NCI-H226 (cell line): ENCODE data around the gene SLC27A2.

Experiments
- DNase-seq: peaks from one replicate; pipeline ENCODE4 v3.0.0-alpha.2; 2015

The SLC27A2 gene

GRCh38 chr15:50192926-50193620, 11.1 kb downstream of the SLC27A2 start:
- DNase-seq = no peak

DNA sequence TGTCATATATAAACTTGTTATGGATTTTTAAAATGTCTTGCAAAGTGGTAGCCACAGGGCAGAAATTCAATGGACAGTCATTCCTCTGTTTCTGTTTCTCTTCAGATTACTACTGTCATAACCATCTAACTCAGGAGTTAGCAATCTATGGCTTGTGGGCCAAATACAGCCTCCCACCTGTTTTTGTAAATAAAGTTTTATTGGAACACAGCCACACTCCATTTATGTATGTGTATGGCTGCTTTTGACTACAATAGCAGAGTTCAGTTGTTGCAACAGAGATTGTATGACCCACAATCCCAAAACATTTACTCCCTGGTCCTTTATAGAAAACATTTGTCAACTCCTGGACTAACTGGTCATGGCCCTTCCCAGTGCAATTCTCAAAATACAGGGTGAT, 20.0 kb downstream of the SLC27A2 start:
- no peak for DNase-seq

DNA sequence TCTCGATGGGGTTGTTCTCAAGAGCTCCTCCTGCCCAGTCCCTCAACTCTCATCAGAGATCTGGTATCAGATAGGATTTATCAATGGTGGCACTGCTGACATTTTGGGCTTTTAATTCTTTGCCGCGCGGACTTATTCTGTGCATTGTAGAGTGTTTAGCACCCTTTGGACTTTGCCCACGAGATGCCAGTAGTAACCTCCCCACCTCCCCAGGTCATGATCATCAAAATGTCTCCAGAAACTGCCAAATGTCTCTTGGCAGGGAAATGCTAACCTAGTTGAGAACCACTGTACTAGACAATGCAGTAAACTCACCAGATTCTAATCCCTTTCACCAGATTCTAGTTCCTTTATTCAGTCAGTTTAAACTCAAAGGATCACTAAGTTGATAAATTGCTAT, 24.0 kb downstream of the SLC27A2 start:
- no peak for DNase-seq

GRCh38 chr15:50209809-50210208, 27.8 kb downstream of the SLC27A2 start:
- DNase-seq = no peak

GRCh38 chr15:50210462-50211157, 28.6 kb downstream of the SLC27A2 start:
- DNase-seq = no peak

- DNase-seq = no peak
Observed at GRCh38 chr15:50218291-50218690, 36.3 kb downstream of the SLC27A2 start.

DNA sequence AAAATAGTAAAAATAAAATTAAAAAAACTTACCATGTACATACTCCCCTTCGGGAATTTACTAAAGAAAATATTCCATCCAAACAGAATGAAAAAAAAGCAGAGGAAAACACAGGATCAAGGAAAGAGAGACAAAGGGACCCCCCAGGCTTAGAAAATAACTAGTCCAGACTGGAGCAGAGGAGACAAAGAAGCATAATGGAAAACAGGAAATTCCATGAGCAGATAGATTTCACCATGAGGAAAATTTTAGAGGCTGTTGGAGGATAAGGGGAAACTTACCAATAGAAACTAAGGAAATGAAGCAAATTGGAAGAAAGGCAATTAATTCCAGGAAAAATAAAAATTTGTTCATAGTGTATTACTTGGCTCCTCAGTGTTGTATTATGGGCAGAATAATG, 36.7 kb downstream of the SLC27A2 start:
- DNase-seq = no peak

- DNase-seq = peak; percentile 43
Observed at GRCh38 chr15:50219820-50220219, 37.8 kb downstream of the SLC27A2 start.

DNA sequence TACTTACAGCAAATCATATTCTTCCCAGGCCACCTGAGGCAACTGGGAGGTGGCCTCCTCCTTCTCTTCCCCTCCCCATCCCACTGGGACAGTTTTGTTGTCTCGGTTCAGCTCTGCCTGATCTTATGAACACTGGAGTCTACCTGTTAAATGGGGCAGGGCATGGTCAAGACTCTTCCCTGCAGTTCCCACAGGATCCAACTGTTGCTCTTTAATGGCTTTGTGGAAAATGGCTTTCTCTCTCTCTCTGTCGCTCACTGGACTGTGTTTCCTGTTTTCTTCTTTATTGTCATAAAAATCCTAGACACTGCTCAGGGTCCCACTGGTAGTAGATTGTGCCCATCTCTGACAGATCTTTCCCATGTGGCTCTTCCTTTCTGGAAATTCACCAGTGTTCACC, 40.2 kb downstream of the SLC27A2 start:
- no peak for DNase-seq

DNA sequence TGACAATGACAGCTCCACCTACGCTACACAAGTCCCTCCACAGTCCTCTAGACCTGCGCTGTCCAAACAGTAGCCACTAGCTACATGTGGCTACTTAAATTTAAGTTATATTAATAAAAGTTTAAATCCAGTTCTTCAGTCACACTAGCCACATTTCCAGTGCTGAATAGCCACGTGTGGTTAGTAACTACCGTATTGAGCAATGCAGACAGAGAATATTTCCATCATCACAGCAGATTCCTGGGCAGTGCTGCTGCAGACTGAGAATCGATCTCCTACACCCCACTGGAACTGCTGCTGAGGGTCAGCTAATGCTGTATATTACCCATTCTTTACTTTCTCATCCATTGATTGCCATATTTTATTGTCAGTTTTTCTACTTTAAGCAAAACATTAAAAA, 42.6 kb downstream of the SLC27A2 start:
- DNase-seq = no peak

GRCh38 chr15:50225057-50225456, 43.1 kb downstream of the SLC27A2 start:
- DNase-seq = no peak

- no peak for DNase-seq
Observed at GRCh38 chr15:50225938-50226337, 43.9 kb downstream of the SLC27A2 start.

GRCh38 chr15:50227076-50227475, 45.1 kb downstream of the SLC27A2 start:
- DNase-seq = no peak

GRCh38 chr15:50228866-50229265, 46.9 kb downstream of the SLC27A2 start:
- DNase-seq = no peak

- no peak for DNase-seq
Observed at GRCh38 chr15:50229336-50229735, 47.3 kb downstream of the SLC27A2 start.

GRCh38 chr15:50231761-50232160, 49.8 kb downstream of the SLC27A2 start:
- no peak for DNase-seq

- DNase-seq = no peak
Observed at GRCh38 chr15:50232791-50233190, 50.8 kb downstream of the SLC27A2 start.

GRCh38 chr15:50233192-50233736, 51.3 kb downstream of the SLC27A2 start:
- no peak for DNase-seq

DNA sequence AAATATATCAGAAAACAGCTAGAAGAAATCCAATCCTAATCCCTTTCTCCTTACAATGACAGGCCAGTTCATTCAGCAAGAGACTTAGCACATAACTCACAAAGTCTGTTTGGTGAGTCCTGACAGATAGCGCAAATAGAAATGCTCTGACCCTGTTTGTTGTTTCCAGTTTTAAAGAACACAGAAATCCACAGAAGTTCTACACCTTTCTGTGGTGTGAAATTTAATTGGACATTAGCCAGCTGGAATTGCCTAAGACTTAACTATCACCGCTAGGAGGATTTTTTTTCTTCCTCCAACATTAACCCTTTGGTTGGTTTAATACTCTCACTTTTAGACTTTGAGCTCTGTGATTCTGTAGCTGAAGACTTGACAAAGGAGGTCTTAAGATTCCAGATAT, 52.8 kb downstream of the SLC27A2 start:
- no peak for DNase-seq

DNA sequence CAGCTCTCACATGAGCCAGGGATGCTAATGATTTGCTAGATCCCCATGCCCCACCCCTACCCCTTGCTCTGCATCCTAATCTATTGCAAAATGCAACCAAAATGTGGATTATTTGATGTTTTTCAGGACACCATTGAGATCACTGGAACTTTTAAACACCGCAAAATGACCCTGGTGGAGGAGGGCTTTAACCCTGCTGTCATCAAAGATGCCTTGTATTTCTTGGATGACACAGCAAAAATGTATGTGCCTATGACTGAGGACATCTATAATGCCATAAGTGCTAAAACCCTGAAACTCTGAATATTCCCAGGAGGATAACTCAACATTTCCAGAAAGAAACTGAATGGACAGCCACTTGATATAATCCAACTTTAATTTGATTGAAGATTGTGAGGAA, 53.8 kb downstream of the SLC27A2 start:
- no peak for DNase-seq

DNA sequence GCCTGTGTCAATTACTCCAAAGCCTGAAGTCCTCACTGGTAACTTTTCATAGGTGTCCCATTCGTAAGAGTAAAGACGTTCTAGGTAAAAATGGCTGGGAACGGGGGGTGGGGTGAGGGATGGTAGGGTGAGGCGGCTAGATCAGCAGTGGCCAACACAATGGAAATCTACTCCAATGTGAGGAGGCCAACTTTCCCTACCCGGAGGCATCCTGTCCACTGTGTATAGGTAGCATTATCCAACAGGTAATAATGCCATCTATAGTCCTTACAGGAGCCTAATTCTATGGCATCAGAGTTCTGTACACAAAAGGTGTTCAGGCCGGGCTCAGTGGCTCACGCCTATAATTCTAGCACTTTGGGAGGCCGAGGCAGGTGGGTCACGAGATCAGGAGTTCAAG, 54.4 kb downstream of the SLC27A2 start:
- DNase-seq = no peak

DNA sequence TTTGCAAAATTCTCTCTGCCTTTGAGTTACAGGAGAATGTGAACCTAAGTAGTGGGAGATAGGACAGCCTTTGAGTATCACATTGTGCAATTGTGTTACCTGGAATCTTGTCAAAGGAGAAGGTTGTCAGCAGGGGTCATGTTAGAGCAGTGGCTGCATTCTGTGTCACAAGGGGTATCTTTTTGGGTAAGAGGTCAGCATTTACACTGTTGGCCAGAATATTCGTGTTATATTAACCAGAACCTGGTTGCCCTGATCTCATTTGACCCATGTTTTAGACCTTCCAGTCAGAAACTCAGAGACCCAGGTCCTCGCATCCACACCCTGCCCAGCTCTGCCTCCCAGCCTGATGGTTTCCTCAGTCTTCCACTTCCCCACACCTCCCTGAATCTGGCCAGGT, 56.3 kb downstream of the SLC27A2 start:
- DNase-seq = no peak

GRCh38 chr15:50241684-50242450, 59.9 kb downstream of the SLC27A2 start:
- peak; percentile 14 for DNase-seq

DNA sequence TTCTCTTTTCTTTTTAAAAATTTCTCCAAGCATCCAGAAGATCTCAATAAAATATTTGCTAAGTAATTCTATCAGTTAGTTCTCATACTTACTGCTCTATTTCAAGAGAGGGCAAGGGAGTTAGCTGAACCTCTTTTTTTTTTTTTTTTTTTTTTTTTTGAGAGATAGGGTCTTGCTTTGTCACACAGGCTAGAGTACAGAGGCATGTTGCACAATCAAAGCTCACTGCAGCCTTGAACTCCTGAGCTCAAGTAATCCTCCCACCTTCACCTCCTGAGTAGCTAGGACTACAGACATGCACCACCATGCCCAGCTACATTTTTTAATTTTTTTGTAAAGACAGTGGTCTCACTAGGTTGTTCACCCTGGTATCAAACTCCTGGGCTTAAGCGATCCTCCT, 62.2 kb downstream of the SLC27A2 start:
- no peak for DNase-seq
